ENCODE measurements around the gene PTPRD.

PTPRD gene

GRCh38 chr9:8419596-8420275 lies 2193.1 kb downstream of the PTPRD start:
- Histone ChIP-seq H3K27ac (no peak overlapping the region), H3K36me3 (ENCODE audit: insufficient read depth) (no peaks in the 10 kb centered on the region), H3K27me3 (ENCODE audit: insufficient read depth, low read depth) (no peaks in the 10 kb centered on the region), H4K20me1 (ENCODE audit: insufficient read depth) (no peaks in the 10 kb centered on the region), H2AFZ (ENCODE audit: low read depth) (no peak overlapping the region), H3K4me2 (no peak overlapping the region), H3K9ac (no peak overlapping the region), H3K79me2 (ENCODE audit: insufficient read depth, low read depth) (no peaks in the 10 kb centered on the region), H3K4me1 (ENCODE audit: low read depth, poor library complexity, severe bottlenecking) (no peaks in the 10 kb centered on the region), H3K4me3 (IDR thresholded peaks at IDR 0.05; ENCODE audit: insufficient read depth, low read depth, low read length) (no peak overlapping the region)
- TF ChIP-seq CTCF (conservative IDR thresholded peaks at IDR 0.05; ENCODE audit: low read depth, low read length) = no peak

GRCh38 chr9:8417341-8417740 lies 2195.5 kb downstream of the PTPRD start:
- Histone ChIP-seq H2AFZ (ENCODE audit: low read depth) (no peak overlapping the region), H3K36me3 (ENCODE audit: insufficient read depth) (no peaks in the 10 kb centered on the region), H3K27ac (no peak overlapping the region), H4K20me1 (ENCODE audit: insufficient read depth) (no peaks in the 10 kb centered on the region), H3K27me3 (ENCODE audit: insufficient read depth, low read depth) (no peaks in the 10 kb centered on the region), H3K4me2 (no peak overlapping the region), H3K4me1 (ENCODE audit: low read depth, poor library complexity, severe bottlenecking) (no peaks in the 10 kb centered on the region), H3K4me3 (IDR thresholded peaks at IDR 0.05; ENCODE audit: insufficient read depth, low read depth, low read length) (no peak overlapping the region), H3K9ac (no peak overlapping the region), H3K79me2 (ENCODE audit: insufficient read depth, low read depth) (no peaks in the 10 kb centered on the region)
- TF ChIP-seq CTCF (conservative IDR thresholded peaks at IDR 0.05; ENCODE audit: low read depth, low read length) = no peak

- H3K9ac ChIP-seq = no peak overlapping the region
- no peaks in the 10 kb centered on the region for H3K27me3 ChIP-seq (ENCODE audit: insufficient read depth, low read depth)
- no peak overlapping the region for H3K27ac ChIP-seq
- no peaks in the 10 kb centered on the region for H3K79me2 ChIP-seq (ENCODE audit: insufficient read depth, low read depth)
- H3K4me2 ChIP-seq = no peak overlapping the region
- no peaks in the 10 kb centered on the region for H3K36me3 ChIP-seq (ENCODE audit: insufficient read depth)
- H2AFZ ChIP-seq (ENCODE audit: low read depth) = no peak overlapping the region
- no peaks in the 10 kb centered on the region for H4K20me1 ChIP-seq (ENCODE audit: insufficient read depth)
- no peak overlapping the region for H3K4me3 ChIP-seq (IDR thresholded peaks at IDR 0.05; ENCODE audit: insufficient read depth, low read depth, low read length)
- no peak for TF ChIP-seq CTCF (conservative IDR thresholded peaks at IDR 0.05; ENCODE audit: low read depth, low read length)
- H3K4me1 ChIP-seq (ENCODE audit: low read depth, poor library complexity, severe bottlenecking) = no peaks in the 10 kb centered on the region
These were observed 2200.5 kb downstream of the PTPRD start for GRCh38 chr9:8412327-8412726.

- no peaks in the 10 kb centered on the region for H4K20me1 ChIP-seq (ENCODE audit: insufficient read depth)
- H3K27me3 ChIP-seq (ENCODE audit: insufficient read depth, low read depth) = no peaks in the 10 kb centered on the region
- no peaks in the 10 kb centered on the region for H3K36me3 ChIP-seq (ENCODE audit: insufficient read depth)
- no peak overlapping the region for H2AFZ ChIP-seq (ENCODE audit: low read depth)
- H3K4me2 ChIP-seq = no peak overlapping the region
- no peak overlapping the region for H3K27ac ChIP-seq
- TF ChIP-seq CTCF (conservative IDR thresholded peaks at IDR 0.05; ENCODE audit: low read depth, low read length) = no peak
- H3K79me2 ChIP-seq (ENCODE audit: insufficient read depth, low read depth) = no peaks in the 10 kb centered on the region
- no peaks in the 10 kb centered on the region for H3K4me1 ChIP-seq (ENCODE audit: low read depth, poor library complexity, severe bottlenecking)
- H3K4me3 ChIP-seq (IDR thresholded peaks at IDR 0.05; ENCODE audit: insufficient read depth, low read depth, low read length) = no peak overlapping the region
- no peak overlapping the region for H3K9ac ChIP-seq
These were observed 2204.1 kb downstream of the PTPRD start for GRCh38 chr9:8408575-8409190.

Data from KMS-11 (cell line).